K562 (cell line): ENCODE data around the gene TSPAN12. TPM values are rescaled to one million over a fixed set of nuclear protein-coding genes. Genes with fewer than 3 reads are reported as not detected.

Experiments used
- ATAC-seq: fragments of 200-7000 bp; cut with Tn5 transposase; 3 replicates; pipeline ENCODE4 v1.9.1; 2020; ENCODE audit warnings: moderate library complexity
- BruUV-seq: library from RNA; stranded (reverse); fragments of 400-500 nt; replicated peaks from 2 replicates; lab custom pipeline; 2021; lab: Mats Ljungman, UMichigan
- CTCF ChIA-PET: fragments of 300-600 bp; formaldehyde crosslinking; extraction: SDS; loops from one replicate; lab custom pipeline; 2021; ENCODE audit warnings: low intra/inter-chr PET ratio; lab: Yijun Ruan, JAX
- POLR2A ChIA-PET: fragments of 300-600, 350-650 bp; sonication (Branson Sonifier 250); formaldehyde crosslinking; extraction: SDS; loops from one replicate; lab custom pipeline; 2021; ENCODE audit warnings: antibody characterized with exemption, inconsistent platforms; lab: Yijun Ruan, JAX
- DNase-seq, 4 experiments: peaks; one replicate each; pipeline versions ENCODE4 v3.0.0 to v3.0.0-alpha.2; 2011 to 2018; ENCODE audit warnings: low spot score in 3 of 4, mixed read lengths in 3 of 4; ENCODE audit errors: extremely low read depth in 1 of 4
- FAIRE-seq: peaks from 2 replicates; lab custom pipeline; 2011; peaks lifted over from hg19 to GRCh38; lab: Jason Lieb, UNC
- H2AFZ ChIP-seq: 2 replicates; pipeline ENCODE4 v1.6.0; 2011; ENCODE audit warnings: low read depth, low read length, control low read depth, inconsistent platforms
- H3K27ac ChIP-seq: fragments of 200-600 bp; 3 replicates; pipeline ENCODE4 v1.8.0; 2011; ENCODE audit warnings: low read depth, mild to moderate bottlenecking, control low read depth, inconsistent platforms, low read length, moderate library complexity, mixed read lengths; ENCODE audit errors: extremely low read depth
- H3K27me3 ChIP-seq, 2 experiments: fragments of 300-600 bp in 1 of 2; 2 replicates in 1 of 2; 3 replicates in 1 of 2; pipeline versions ENCODE4 v1.6.0 to v1.8.0; 2011; ENCODE audit warnings: inconsistent platforms in 2 of 2, low read length in 2 of 2, mild to moderate bottlenecking in 1 of 2, mixed read lengths in 1 of 2, moderate library complexity in 1 of 2; ENCODE audit not compliant: control insufficient read depth in 2 of 2, insufficient read depth in 2 of 2
- H3K36me3 ChIP-seq: fragments of 300-600 bp; 3 replicates; pipeline ENCODE4 v1.8.0; 2011; ENCODE audit warnings: mild to moderate bottlenecking, low read length, inconsistent platforms; ENCODE audit not compliant: control insufficient read depth, insufficient read depth
- H3K4me1 ChIP-seq, 2 experiments: fragments of 200-600 bp in 1 of 2; replicated peaks in 1 of 2; 2 replicates in 1 of 2; 3 replicates in 1 of 2; pipeline versions ENCODE4 v1.5.1 to v1.8.0; 2011; ENCODE audit warnings: inconsistent platforms in 2 of 2, low read length in 2 of 2, mild to moderate bottlenecking in 1 of 2, mixed read lengths in 1 of 2, moderate library complexity in 1 of 2; ENCODE audit not compliant: control insufficient read depth in 2 of 2, insufficient read depth in 2 of 2
- H3K4me2 ChIP-seq: 2 replicates; pipeline ENCODE4 v1.6.1; 2011; ENCODE audit warnings: low read length, control low read depth, inconsistent platforms, mixed read lengths; ENCODE audit not compliant: insufficient read depth
- H3K4me3 ChIP-seq: fragments of 200-600 bp; sonication (generic), shearing (Covaris generic); 2 replicates; pipeline ENCODE4 v1.5.1; 2016; ENCODE audit warnings: control low read depth, inconsistent platforms
- H3K79me2 ChIP-seq: fragments of 200-600 bp; 3 replicates; pipeline ENCODE4 v1.8.0; 2011; ENCODE audit warnings: low read length, inconsistent platforms; ENCODE audit not compliant: control insufficient read depth, insufficient read depth
- H3K9ac ChIP-seq, 2 experiments: 2 replicates each; pipeline versions ENCODE4 v1.6.0 to v1.6.1; 2011; ENCODE audit warnings: low read depth in 2 of 2, low read length in 2 of 2, control low read depth in 1 of 2, inconsistent platforms in 1 of 2, mild to moderate bottlenecking in 1 of 2, mixed read lengths in 1 of 2; ENCODE audit not compliant: insufficient read depth in 1 of 2
- H3K9me1 ChIP-seq: one replicate; pipeline ENCODE4 v1.6.0; 2011; ENCODE audit warnings: inconsistent platforms, mild to moderate bottlenecking, low read length, moderate library complexity; ENCODE audit not compliant: control insufficient read depth, insufficient read depth
- H3K9me3 ChIP-seq: replicated peaks from 2 replicates; pipeline ENCODE4 v1.5.1; 2011; ENCODE audit warnings: low read depth, low read length, inconsistent platforms; ENCODE audit not compliant: control insufficient read depth, insufficient read depth
- H4K20me1 ChIP-seq: replicated peaks from 2 replicates; pipeline ENCODE4 v1.6.1; 2011; ENCODE audit warnings: low read length, inconsistent platforms, mixed read lengths; ENCODE audit not compliant: control insufficient read depth, insufficient read depth
- CAMTA2 ChIP-seq: fragments of 250-450 bp; sonication (Bioruptor Pico); conservative IDR thresholded peaks from 2 replicates; pipeline ENCODE4 v1.5.1; 2022
- FOXP1 ChIP-seq: sonication (generic); formaldehyde crosslinking; IDR thresholded peaks from 2 replicates; pipeline ENCODE4 v1.8.0; 2022; ENCODE audit warnings: mild to moderate bottlenecking, missing genetic modification reagents
- KDM2B ChIP-seq: fragments of 250-450 bp; sonication (Bioruptor Pico); IDR thresholded peaks from 2 replicates; pipeline ENCODE4 v1.8.0; 2021; ENCODE audit warnings: mild to moderate bottlenecking, moderate library complexity
- NCOR1 ChIP-seq: fragments of 450-650 bp; IDR thresholded peaks from 2 replicates; pipeline ENCODE4 v1.6.1; 2016; ENCODE audit warnings: mild to moderate bottlenecking, moderate library complexity
- OTX1 ChIP-seq: fragments of 450-650 bp; formaldehyde crosslinking; IDR thresholded peaks from 2 replicates; pipeline ENCODE4 v1.4.0; 2022; ENCODE audit warnings: mild to moderate bottlenecking
- PURB ChIP-seq: sonication (generic); formaldehyde crosslinking; IDR thresholded peaks from 2 replicates; pipeline ENCODE4 v1.9.0; 2021; ENCODE audit warnings: low read depth, mild to moderate bottlenecking, missing genetic modification reagents
- RFX7 ChIP-seq: fragments of 250-450 bp; sonication (Bioruptor Pico); IDR thresholded peaks from 2 replicates; pipeline ENCODE4 v1.5.1; 2021; ENCODE audit warnings: mild to moderate bottlenecking
- SREBF2 ChIP-seq: sonication (generic); formaldehyde crosslinking; IDR thresholded peaks from 2 replicates; pipeline ENCODE4 v1.4.0; 2020; ENCODE audit warnings: mild to moderate bottlenecking, missing genetic modification reagents
- TARDBP ChIP-seq: fragments of 450-650 bp; IDR thresholded peaks from 2 replicates; pipeline ENCODE4 v1.6.1; 2016
- U2AF2 ChIP-seq: fragments of 200-400 bp; formaldehyde crosslinking; optimal IDR thresholded peaks from 2 replicates; pipeline ENCODE3; 2017; ENCODE audit warnings: low read depth, mild to moderate bottlenecking, low read length
- XRCC3 ChIP-seq: fragments of 450-650 bp; IDR thresholded peaks from 2 replicates; pipeline ENCODE4 v1.6.1; 2017; ENCODE audit warnings: mild to moderate bottlenecking, moderate library complexity
- ZC3H8 ChIP-seq: fragments of 450-650 bp; IDR thresholded peaks from 2 replicates; pipeline ENCODE4 v1.6.1; 2017
- ZFPM2 ChIP-seq: fragments of 250-450 bp; sonication (Bioruptor Pico); IDR thresholded peaks from 2 replicates; pipeline ENCODE4 v1.5.1; 2022; ENCODE audit warnings: mild to moderate bottlenecking
- ZNF143 ChIP-seq: sonication (generic); formaldehyde crosslinking; IDR thresholded peaks from 2 replicates; pipeline ENCODE4 v1.9.0; 2022; ENCODE audit warnings: mild to moderate bottlenecking, missing genetic modification reagents
- ZNF445 ChIP-seq: fragments of 250-450 bp; sonication (Bioruptor Pico); IDR thresholded peaks from 2 replicates; pipeline ENCODE4 v1.4.0; 2020; ENCODE audit warnings: low read depth, mild to moderate bottlenecking, moderate library complexity
- WGBS: fragments of 100-300 bp; shearing (Covaris generic); methylation state at CpG from one replicate; pipeline ENCODE4 v1.1.6; 2016; ENCODE audit warnings: low coverage, mixed read lengths; ENCODE audit not compliant: insufficient coverage; ENCODE audit errors: missing lambda C conversion rate; 5-methylcytosine and 5-hydroxymethylcytosine counted together
- in situ Hi-C: fragments of 300-500 bp; cut with MboI; formaldehyde crosslinking; loops from 4 replicates; pipeline ENCODE4 v1.15.0; 2018; ENCODE audit warnings: inconsistent platforms, mixed read lengths
- intact Hi-C: fragments of 100-400 bp; cut with micrococcal nuclease; formaldehyde crosslinking; loops from 2 replicates; pipeline ENCODE4 v1.14.2; 2022
- polyA plus RNA-seq, 8 experiments: library from polyadenylated mRNA; depleted of rRNA in 4 of 8; stranded (reverse) in 5 of 8; unstranded in 3 of 8; fragments of >200 nt; fragmentation: Nextera tagmentation in 2 of 8; fragmentation: Illumina TruSeq in 1 of 8; extraction: Ambion mirVana in 2 of 8; extraction: Trizol in 1 of 8; gene quantifications; 2 replicates each; pipeline versions ENCODE4 v1.2.1 to v1.2.3, GENCODE V29; 2011 to 2014; ENCODE audit warnings: inconsistent platforms in 1 of 8, missing spikeins in 1 of 8
- total RNA-seq, 7 experiments: library from RNA; depleted of rRNA in 6 of 7; stranded (reverse); fragments of >200 nt in 6 of 7; fragmentation: Illumina TruSeq in 2 of 7; extraction: Trizol in 2 of 7; gene quantifications; 2 replicates each; pipeline versions ENCODE4 v1.2.1 to v1.2.3, GENCODE V29; 2011 to 2021; ENCODE audit warnings: low replicate concordance in 1 of 7
- TF ChIP-seq, protein P1 (sequence below): fragments of 200-800 bp; sonication (Bioruptor generic); IDR thresholded peaks from 2 replicates; pipeline ENCODE4 v1.6.1; 2017; ENCODE audit warnings: missing genetic modification characterization, missing compliant biosample characterization

TSPAN12 gene
- total and polyA plus RNA-seq, 9 of the 15 experiments (the other 6 are each of a cell fraction or from before 2014, with no cell fraction given): 0.13 to 1.7 (median 0.35) TPM; not detected in 1

DNA sequence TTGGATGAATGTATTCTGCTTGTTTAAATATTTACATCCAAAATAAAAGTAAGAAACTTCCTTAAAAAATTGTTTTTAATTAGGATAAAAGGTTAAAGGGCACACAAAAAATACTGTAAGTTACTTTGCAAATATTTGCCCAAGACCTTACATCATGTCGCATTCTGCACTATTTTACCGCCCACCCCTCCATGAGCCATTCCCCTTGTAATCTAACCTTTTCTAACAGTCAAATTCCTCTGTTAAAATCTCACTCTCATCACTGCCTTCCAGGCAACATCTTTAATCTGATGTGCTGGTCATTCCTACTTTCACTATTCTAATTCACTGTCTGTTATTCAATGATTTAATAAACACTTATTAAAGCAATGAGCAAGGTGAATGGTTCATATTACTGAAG is 23.2 kb downstream of the TSPAN12 start:
- Histone ChIP-seq H3K4me3 (no peak overlapping the region), H3K36me3 (no peaks in the 10 kb centered on the region), H3K4me1 (no peaks in the 10 kb centered on the region), H3K79me2 (no peaks in the 10 kb centered on the region), H3K4me2 (no peak overlapping the region), H4K20me1 (no peaks in the 10 kb centered on the region), H3K9me3 (no peaks in the 10 kb centered on the region), H3K9ac (no peak overlapping the region), H3K27me3 (peaks cover 4 to 5% of the 10 kb centered on the region in 2 experiments; a peak in 3 of 5 replicates), H3K27ac (no peak overlapping the region), H3K9me1 (no peaks in the 10 kb centered on the region), H2AFZ (no peak overlapping the region)
- ChIA-PET CTCF (no interaction called here), POLR2A (interaction anchor here (1.8 kb wide), 1 partner anchor 37 kb away, joined by 4 read pairs; no protein-coding TSS in a partner anchor)
- no peak for ATAC-seq
- no peak for FAIRE-seq
- DNase-seq: no peak
- in situ Hi-C loops: no loop called here
- BruUV-seq: no TSS peak
- intact Hi-C loops: no loop called here
- TF ChIP-seq RFX7: no peak
- TF ChIP-seq ZC3H8: no peak
- no peak for TF ChIP-seq OTX1 (CRISPR knock-in tag)
- TF ChIP-seq, protein P1, sequence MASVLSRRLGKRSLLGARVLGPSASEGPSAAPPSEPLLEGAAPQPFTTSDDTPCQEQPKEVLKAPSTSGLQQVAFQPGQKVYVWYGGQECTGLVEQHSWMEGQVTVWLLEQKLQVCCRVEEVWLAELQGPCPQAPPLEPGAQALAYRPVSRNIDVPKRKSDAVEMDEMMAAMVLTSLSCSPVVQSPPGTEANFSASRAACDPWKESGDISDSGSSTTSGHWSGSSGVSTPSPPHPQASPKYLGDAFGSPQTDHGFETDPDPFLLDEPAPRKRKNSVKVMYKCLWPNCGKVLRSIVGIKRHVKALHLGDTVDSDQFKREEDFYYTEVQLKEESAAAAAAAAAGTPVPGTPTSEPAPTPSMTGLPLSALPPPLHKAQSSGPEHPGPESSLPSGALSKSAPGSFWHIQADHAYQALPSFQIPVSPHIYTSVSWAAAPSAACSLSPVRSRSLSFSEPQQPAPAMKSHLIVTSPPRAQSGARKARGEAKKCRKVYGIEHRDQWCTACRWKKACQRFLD (CRISPR knock-in tag): no peak
- no peak for TF ChIP-seq SREBF2 (CRISPR knock-in tag)
- TF ChIP-seq XRCC3: no peak
- no peak for TF ChIP-seq ZFPM2 (CRISPR knock-in tag)
- no peak for TF ChIP-seq KDM2B
- no peak for TF ChIP-seq FOXP1
- no peak for TF ChIP-seq ZNF143
- TF ChIP-seq U2AF2: no peak
- TF ChIP-seq NCOR1: no peak
- no peak for TF ChIP-seq TARDBP
- no peak for TF ChIP-seq CAMTA2 (CRISPR knock-in tag)
- TF ChIP-seq ZNF445 (CRISPR knock-in tag): no peak
- TF ChIP-seq PURB (CRISPR knock-in tag): no peak
- 0% methylated on average over 2 of the region's 2 CpGs for WGBS
